Measurements from ENCODE around the gene CPXM2. TPM values are rescaled to one million over a fixed set of nuclear protein-coding genes. Genes with fewer than 3 reads are reported as not detected.

The CPXM2 gene
- total RNA-seq, 1 donor from 2014 or later = not detected

DNA sequence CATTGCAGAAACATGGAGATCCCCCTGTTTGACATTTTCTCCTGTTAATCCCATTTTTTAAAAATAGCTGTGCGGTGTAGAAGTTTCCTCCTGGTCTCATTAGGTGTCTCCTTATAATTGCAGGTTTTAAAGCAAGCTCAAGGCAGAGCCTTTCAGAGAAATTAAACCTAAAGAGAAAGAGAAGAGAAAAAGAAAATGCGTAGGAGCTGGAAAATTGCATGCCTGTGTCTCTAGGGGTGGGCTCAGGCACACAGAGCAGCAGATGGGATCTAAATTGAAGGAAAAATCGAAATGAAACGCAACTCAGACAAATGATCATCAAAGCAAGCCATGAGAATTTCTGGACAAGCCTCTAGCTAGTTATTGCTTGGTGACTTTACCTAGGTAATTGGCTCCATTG is 185.4 kb downstream of the CPXM2 start:
- no peak overlapping the region for H3K4me3 Mint-ChIP-seq
- ChIA-PET CTCF (no interaction called here), POLR2A (no interaction called here)
- intact Hi-C loops (cut with micrococcal nuclease) = no loop called here
- DNase-seq = no peak
- no peaks in the 10 kb centered on the region for H3K4me1 Mint-ChIP-seq
- H3K9me3 Mint-ChIP-seq = no peaks in the 10 kb centered on the region
- H3K27ac Mint-ChIP-seq = no peak overlapping the region
- no peak for ATAC-seq (ENCODE audit: low read depth)
- peaks cover 11% of the 10 kb centered on the region for H3K27me3 Mint-ChIP-seq
- TF ChIP-seq, protein P1, sequence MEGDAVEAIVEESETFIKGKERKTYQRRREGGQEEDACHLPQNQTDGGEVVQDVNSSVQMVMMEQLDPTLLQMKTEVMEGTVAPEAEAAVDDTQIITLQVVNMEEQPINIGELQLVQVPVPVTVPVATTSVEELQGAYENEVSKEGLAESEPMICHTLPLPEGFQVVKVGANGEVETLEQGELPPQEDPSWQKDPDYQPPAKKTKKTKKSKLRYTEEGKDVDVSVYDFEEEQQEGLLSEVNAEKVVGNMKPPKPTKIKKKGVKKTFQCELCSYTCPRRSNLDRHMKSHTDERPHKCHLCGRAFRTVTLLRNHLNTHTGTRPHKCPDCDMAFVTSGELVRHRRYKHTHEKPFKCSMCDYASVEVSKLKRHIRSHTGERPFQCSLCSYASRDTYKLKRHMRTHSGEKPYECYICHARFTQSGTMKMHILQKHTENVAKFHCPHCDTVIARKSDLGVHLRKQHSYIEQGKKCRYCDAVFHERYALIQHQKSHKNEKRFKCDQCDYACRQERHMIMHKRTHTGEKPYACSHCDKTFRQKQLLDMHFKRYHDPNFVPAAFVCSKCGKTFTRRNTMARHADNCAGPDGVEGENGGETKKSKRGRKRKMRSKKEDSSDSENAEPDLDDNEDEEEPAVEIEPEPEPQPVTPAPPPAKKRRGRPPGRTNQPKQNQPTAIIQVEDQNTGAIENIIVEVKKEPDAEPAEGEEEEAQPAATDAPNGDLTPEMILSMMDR (IDR thresholded peaks at IDR 0.05) = no peak
- H3K36me3 Mint-ChIP-seq (ENCODE audit: low read depth) = no peaks in the 10 kb centered on the region

DNA sequence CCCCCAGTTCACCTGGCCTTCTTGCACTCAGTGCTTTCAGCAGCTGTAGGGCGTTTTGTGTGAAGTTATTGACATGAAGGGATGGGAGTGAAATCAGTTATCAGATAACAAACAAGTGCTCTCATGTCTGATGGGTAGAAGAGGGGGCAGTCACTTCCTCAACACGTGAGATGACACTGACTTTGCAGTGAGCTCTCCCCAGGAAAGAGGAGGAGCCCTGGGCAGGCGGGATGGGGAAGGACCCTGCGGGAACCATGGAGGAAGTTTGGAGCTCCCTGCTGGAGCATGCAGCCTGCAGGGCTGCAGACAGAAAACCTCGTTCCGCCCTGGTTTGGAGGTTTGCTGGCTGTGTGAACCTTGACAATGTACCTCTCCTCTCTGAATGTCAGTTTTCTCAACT is 186.8 kb downstream of the CPXM2 start:
- no peaks in the 10 kb centered on the region for H3K9me3 Mint-ChIP-seq
- peaks cover 11% of the 10 kb centered on the region for H3K27me3 Mint-ChIP-seq
- no peak overlapping the region for H3K4me3 Mint-ChIP-seq
- intact Hi-C loops (cut with micrococcal nuclease) = no loop called here
- H3K27ac Mint-ChIP-seq = no peak overlapping the region
- no peak for DNase-seq
- no peaks in the 10 kb centered on the region for H3K4me1 Mint-ChIP-seq
- POLR2A ChIA-PET = no interaction called here
- no peak for ATAC-seq (ENCODE audit: low read depth)
- CTCF ChIA-PET = no interaction called here
- no peaks in the 10 kb centered on the region for H3K36me3 Mint-ChIP-seq (ENCODE audit: low read depth)
- TF ChIP-seq, protein P1 (IDR thresholded peaks at IDR 0.05) = no peak

DNA sequence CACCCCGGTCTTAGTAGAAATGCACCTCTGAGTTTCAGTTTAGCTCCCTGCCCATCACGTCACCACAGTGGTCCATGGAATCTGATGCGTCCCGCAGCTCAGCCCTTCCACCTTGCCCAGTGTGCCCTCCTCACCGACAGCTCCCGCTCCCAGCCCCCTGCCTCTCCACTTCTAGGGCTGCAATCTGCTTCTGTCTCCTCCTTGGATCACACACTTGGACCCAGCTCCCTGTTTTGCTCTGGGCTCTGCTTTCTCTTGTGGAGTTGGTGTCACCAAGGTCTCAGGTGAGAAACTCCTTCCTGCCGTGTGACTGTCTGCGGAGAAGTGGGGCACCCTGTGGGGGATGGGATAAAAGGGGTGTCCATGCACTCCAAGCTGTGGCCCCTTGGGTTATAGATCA is 187.5 kb downstream of the CPXM2 start:
- Mint-ChIP-seq H3K4me1 (no peaks in the 10 kb centered on the region), H3K27me3 (peaks cover 11% of the 10 kb centered on the region), H3K4me3 (no peak overlapping the region), H3K9me3 (no peaks in the 10 kb centered on the region), H3K36me3 (ENCODE audit: low read depth) (no peaks in the 10 kb centered on the region), H3K27ac (no peak overlapping the region)
- ATAC-seq (ENCODE audit: low read depth) (no peak), DNase-seq (no peak)
- ChIA-PET POLR2A (no interaction called here), CTCF (no interaction called here)
- TF ChIP-seq, protein P1 (IDR thresholded peaks at IDR 0.05) = no peak
- intact Hi-C loops (cut with micrococcal nuclease) = no loop called here

DNA sequence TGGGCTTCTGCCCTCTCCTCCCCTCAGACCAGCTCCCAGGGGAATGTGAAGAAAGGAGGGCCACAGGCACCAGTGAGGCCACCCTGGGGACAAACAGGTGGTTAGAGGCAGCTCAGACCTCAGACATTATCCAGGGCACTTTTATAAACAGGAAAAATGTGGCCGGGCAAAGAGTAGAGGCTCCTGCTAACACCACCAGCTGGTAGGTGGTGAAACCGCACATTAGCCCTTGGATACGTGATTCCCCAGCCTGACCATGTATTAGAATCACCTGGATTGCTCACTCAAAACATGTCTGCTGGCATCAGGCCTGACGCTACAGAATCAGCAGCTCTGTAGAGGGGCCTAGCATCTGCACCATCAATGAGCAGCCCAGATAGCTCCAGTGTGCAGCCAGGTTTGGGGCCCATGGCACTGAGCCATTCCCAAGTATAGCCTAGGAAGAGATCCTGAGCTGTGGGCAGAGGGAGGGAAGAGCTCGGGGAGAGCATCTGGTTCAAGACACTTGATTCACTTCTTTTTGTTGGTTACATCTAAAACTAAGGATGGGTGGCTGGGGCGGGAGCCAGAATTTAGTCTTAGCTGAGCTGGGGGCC is 188.3 kb downstream of the CPXM2 start:
- Mint-ChIP-seq H3K4me3 (no peak overlapping the region), H3K27me3 (peaks cover 11% of the 10 kb centered on the region), H3K9me3 (no peaks in the 10 kb centered on the region), H3K36me3 (ENCODE audit: low read depth) (no peaks in the 10 kb centered on the region), H3K27ac (no peak overlapping the region), H3K4me1 (no peaks in the 10 kb centered on the region)
- ChIA-PET POLR2A (no interaction called here), CTCF (no interaction called here)
- intact Hi-C loops (cut with micrococcal nuclease) = no loop called here
- DNase-seq (no peak), ATAC-seq (ENCODE audit: low read depth) (no peak)
- TF ChIP-seq, protein P1 (IDR thresholded peaks at IDR 0.05) = no peak

Other genes with a start within 250 kb of the CPXM2 start
- gene GPR26, start 225.5 kb downstream of the CPXM2 start, total RNA-seq = not detected in 2 replicates
- 12.1 and 13.8 TPM in 2 replicates for gene CHST15, start 201.8 kb upstream of the CPXM2 start, total RNA-seq